ENCODE data around the gene SOCS7.
"Not testable (repeated sequence)": the region's sequence is repeated elsewhere in the genome, so short reads cannot be mapped to it uniquely, and the experiment has no call there.

The SOCS7 gene

GRCh38 chr17:38430316-38430715, 78.7 kb downstream of the SOCS7 start:
- no peak overlapping the region for H3K4me3 ChIP-seq (ENCODE audit: low read depth, low read length)
- DNase-seq (ENCODE audit: low read depth) = no peak
- no peak for TF ChIP-seq CTCF (IDR thresholded peaks at IDR 0.05; ENCODE audit: low read depth, low read length, missing control alignments)

GRCh38 chr17:38430822-38431221, 79.2 kb downstream of the SOCS7 start:
- no peak for TF ChIP-seq CTCF (IDR thresholded peaks at IDR 0.05; ENCODE audit: low read depth, low read length, missing control alignments)
- H3K4me3 ChIP-seq (ENCODE audit: low read depth, low read length) = no peak overlapping the region
- no peak for DNase-seq (ENCODE audit: low read depth)

- no peak overlapping the region for H3K4me3 ChIP-seq (ENCODE audit: low read depth, low read length)
- DNase-seq (ENCODE audit: low read depth) = no peak
- TF ChIP-seq CTCF (IDR thresholded peaks at IDR 0.05; ENCODE audit: low read depth, low read length, missing control alignments) = no peak
Measured at GRCh38 chr17:38431346-38432145, 79.9 kb downstream of the SOCS7 start.

- DNase-seq (ENCODE audit: low read depth) = no peak
- no peak overlapping the region for H3K4me3 ChIP-seq (ENCODE audit: low read depth, low read length)
- TF ChIP-seq CTCF (IDR thresholded peaks at IDR 0.05; ENCODE audit: low read depth, low read length, missing control alignments) = no peak
Measured at GRCh38 chr17:38434178-38434665, 82.6 kb downstream of the SOCS7 start.

GRCh38 chr17:38435795-38436194, 84.2 kb downstream of the SOCS7 start:
- no peak overlapping the region for H3K4me3 ChIP-seq (ENCODE audit: low read depth, low read length)
- no peak for TF ChIP-seq CTCF (IDR thresholded peaks at IDR 0.05; ENCODE audit: low read depth, low read length, missing control alignments)
- DNase-seq (ENCODE audit: low read depth) = no peak

- no peak for DNase-seq (ENCODE audit: low read depth)
- TF ChIP-seq CTCF (IDR thresholded peaks at IDR 0.05; ENCODE audit: low read depth, low read length, missing control alignments) = no peak
- no peak overlapping the region for H3K4me3 ChIP-seq (ENCODE audit: low read depth, low read length)
Measured at GRCh38 chr17:38436386-38436785, 84.7 kb downstream of the SOCS7 start.

- DNase-seq (ENCODE audit: low read depth); H3K4me3 ChIP-seq (ENCODE audit: low read depth, low read length): not testable (repeated sequence)
Measured at GRCh38 chr17:38437313-38437712, 85.7 kb downstream of the SOCS7 start.
